Measurements from ENCODE around the gene SERPINA7. TPM values are rescaled to one million over a fixed set of nuclear protein-coding genes. Genes with fewer than 3 reads are reported as not detected.
"Not testable (repeated sequence)": the region's sequence is repeated elsewhere in the genome, so short reads cannot be mapped to it uniquely, and the experiment has no call there.

Gene SERPINA7
- total RNA-seq, 2 donors from 2014 or later = not detected

DNA sequence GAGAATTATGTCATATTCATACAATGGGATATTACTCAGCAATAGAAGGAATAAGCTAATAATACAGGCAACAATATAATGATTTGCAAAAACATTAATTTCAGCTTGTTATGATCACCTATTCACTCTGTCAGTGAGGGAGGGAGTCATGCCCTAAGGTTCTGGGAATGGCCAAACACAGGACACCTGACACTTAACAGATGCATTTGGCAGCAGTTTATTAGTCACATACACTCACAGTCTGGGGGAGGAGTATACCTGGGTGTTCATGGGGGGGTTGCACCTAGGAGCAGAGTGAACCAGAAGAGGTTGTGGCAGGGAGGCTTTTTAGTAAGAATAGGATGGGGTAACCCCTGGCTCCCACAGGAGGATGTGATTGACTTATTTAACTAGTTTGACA is 38.3 kb downstream of the SERPINA7 start:
- no peak overlapping the region for H3K4me3 ChIP-seq
- H3K4me1 ChIP-seq (ENCODE audit: control insufficient read depth in 1 of 2, low read depth in 2 of 2) = no peaks in the 10 kb centered on the region
- TF ChIP-seq, protein P1, sequence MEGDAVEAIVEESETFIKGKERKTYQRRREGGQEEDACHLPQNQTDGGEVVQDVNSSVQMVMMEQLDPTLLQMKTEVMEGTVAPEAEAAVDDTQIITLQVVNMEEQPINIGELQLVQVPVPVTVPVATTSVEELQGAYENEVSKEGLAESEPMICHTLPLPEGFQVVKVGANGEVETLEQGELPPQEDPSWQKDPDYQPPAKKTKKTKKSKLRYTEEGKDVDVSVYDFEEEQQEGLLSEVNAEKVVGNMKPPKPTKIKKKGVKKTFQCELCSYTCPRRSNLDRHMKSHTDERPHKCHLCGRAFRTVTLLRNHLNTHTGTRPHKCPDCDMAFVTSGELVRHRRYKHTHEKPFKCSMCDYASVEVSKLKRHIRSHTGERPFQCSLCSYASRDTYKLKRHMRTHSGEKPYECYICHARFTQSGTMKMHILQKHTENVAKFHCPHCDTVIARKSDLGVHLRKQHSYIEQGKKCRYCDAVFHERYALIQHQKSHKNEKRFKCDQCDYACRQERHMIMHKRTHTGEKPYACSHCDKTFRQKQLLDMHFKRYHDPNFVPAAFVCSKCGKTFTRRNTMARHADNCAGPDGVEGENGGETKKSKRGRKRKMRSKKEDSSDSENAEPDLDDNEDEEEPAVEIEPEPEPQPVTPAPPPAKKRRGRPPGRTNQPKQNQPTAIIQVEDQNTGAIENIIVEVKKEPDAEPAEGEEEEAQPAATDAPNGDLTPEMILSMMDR (IDR thresholded peaks at IDR 0.05) = no peak
- no peaks in the 10 kb centered on the region for H3K27me3 ChIP-seq (replicated peaks; ENCODE audit: insufficient read depth)
- ATAC-seq (ENCODE audit: insufficient number of reproducible peaks, low FRiP score, low read depth) = no peak
- H3K27ac ChIP-seq = no peak overlapping the region
- no peaks in the 10 kb centered on the region for H3K36me3 ChIP-seq
- no peaks in the 10 kb centered on the region for H3K9me3 ChIP-seq
- no peak for DNase-seq (ENCODE audit: low spot score)

DNA sequence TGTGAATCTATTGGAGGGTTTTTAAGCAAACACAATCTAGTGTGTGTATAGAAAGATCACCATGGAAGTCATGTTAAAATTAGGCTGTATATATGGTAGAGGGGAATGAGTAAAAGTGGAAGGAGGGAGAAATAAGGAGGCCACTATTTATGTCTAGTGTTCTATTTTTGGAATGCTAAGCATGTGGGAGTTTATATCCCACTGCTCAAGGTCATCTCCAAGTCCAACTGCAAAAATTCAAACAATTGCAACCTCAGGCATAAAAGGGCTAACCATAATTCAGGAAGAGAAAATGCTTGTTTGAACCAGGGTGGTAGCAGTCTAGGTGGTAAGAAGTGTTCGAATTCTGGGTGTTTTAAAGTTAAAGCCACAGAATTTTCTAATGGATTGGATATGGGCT is 39.2 kb downstream of the SERPINA7 start:
- Histone ChIP-seq H3K27me3 (replicated peaks; ENCODE audit: insufficient read depth) (no peaks in the 10 kb centered on the region), H3K4me3 (no peak overlapping the region), H3K4me1 (ENCODE audit: control insufficient read depth in 1 of 2, low read depth in 2 of 2) (no peaks in the 10 kb centered on the region), H3K36me3 (no peaks in the 10 kb centered on the region), H3K9me3 (no peaks in the 10 kb centered on the region), H3K27ac (no peak overlapping the region)
- ATAC-seq (ENCODE audit: insufficient number of reproducible peaks, low FRiP score, low read depth) (no peak), DNase-seq (ENCODE audit: low spot score) (no peak)
- TF ChIP-seq, protein P1 (IDR thresholded peaks at IDR 0.05) = no peak

DNA sequence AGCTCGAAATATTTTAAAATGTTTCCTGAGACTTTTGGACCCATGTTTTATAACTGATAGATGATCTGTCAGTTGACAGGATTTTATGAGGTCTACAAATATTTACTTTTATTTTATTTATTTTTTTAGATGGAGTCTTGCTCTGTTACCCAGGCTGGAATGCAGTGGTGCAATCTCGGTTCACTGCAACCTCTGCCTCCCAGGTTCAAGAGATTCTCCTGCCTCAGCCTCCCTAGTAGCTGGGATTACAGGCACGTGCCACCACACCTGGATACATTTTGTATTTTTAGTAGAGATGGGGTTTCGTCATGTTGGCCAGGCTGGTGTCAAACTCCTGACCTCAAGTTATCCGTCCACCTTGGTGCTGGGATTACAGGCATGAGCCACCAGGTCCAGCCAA is 50.0 kb downstream of the SERPINA7 start:
- not testable (repeated sequence) for H3K27me3 ChIP-seq (replicated peaks; ENCODE audit: insufficient read depth); H3K4me3 ChIP-seq; H3K27ac ChIP-seq; DNase-seq (ENCODE audit: low spot score); H3K4me1 ChIP-seq (ENCODE audit: control insufficient read depth in 1 of 2, low read depth in 2 of 2); H3K36me3 ChIP-seq; ATAC-seq (ENCODE audit: insufficient number of reproducible peaks, low FRiP score, low read depth); H3K9me3 ChIP-seq

Other genes with a start within 250 kb of the SERPINA7 start
- gene NRK, start 216.2 kb downstream of the SERPINA7 start, total RNA-seq = 1 to 10 TPM; 5.7 to 7.4 TPM
- under 1 TPM in 1 of 2 donors, not detected in 1; 0.21 TPM for gene PWWP3B, start 129.6 kb upstream of the SERPINA7 start, total RNA-seq